BE2C (cell line): ENCODE results near the gene TSPAN9.
A peak's percentile ranks its signal among the peaks of the same experiment; 100 is the strongest.

Experiments
- DNase-seq: peaks from one replicate; pipeline ENCODE4 v3.0.0-alpha.2; 2020
- H3K27me3 ChIP-seq: fragments of 250-450 bp; sonication (Bioruptor Pico); 2 replicates; pipeline ENCODE4 v1.5.1; 2020; ENCODE audit warnings: mild to moderate bottlenecking
- H3K36me3 ChIP-seq: fragments of 250-450 bp; sonication (Bioruptor Pico); 2 replicates; pipeline ENCODE4 v1.5.1; 2020; ENCODE audit warnings: mild to moderate bottlenecking
- H3K4me1 ChIP-seq: fragments of 250-450 bp; sonication (Bioruptor Pico); 2 replicates; pipeline ENCODE4 v1.5.1; 2020
- H3K4me3 ChIP-seq: 2 replicates; pipeline ENCODE4 v1.5.1; 2011; ENCODE audit warnings: low read depth, low read length
- H3K9me3 ChIP-seq: fragments of 250-450 bp; sonication (Bioruptor Pico); 2 replicates; pipeline ENCODE4 v1.5.1; 2020
- CTCF ChIP-seq: IDR thresholded peaks from 2 replicates; pipeline ENCODE4 v1.5.1; 2012; ENCODE audit warnings: mild to moderate bottlenecking, low read depth, low read length

Gene TSPAN9

DNA sequence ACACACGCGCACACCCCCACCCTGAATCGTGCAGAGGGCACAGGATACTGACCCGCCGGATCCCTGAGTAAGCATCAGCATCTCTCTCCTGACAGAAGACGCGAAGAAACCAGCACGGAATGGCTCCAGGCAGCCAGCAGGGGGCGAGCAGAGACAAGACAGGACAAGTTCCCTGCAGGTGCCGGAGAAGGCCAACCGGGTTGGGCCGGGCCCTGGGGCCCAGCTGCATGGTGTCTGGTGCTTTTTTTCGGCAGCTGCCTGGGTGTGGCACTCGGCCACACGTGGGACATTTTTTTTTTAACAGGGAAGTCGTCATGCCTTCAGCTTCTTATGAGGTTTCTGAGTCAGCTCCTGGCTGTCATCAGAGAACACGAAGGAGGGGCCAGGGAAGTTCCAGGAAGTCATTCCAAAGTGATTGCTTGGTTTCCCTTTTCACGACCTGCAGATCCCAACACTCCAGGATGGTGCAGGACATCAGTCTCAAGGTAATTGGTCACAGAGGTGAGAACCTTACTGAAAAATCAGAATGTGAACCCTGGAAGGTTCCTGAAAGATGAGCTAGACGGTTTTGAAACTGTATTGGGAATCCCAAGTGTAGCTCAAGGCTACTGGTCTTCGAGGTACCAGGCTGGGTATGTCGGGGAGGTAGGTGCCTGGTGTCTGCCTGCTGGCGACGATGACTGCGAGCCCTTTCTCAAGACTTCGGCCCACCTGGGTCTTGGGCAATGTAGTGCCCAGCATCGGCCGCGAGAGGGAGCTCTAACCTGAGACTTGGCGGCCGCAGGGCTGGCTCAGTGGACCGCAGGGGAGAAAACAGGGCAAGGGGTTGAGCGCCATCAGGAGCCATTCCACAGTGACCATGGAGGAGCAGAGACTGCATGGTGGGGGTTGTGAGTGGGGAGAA lies 223.0 kb downstream of the TSPAN9 start:
- Histone ChIP-seq H3K36me3 (no peaks in the 10 kb centered on the region), H3K4me1 (0 out of 2 replicates have a peak, but pooled peaks cover 2% of the 10 kb centered on the region), H3K9me3 (no peaks in the 10 kb centered on the region), H3K4me3 (no peak overlapping the region), H3K27me3 (no peaks in the 10 kb centered on the region; the same call in none of the 2 replicates)
- peak; percentile 95 for TF ChIP-seq CTCF
- DNase-seq: peak; percentile 86

DNA sequence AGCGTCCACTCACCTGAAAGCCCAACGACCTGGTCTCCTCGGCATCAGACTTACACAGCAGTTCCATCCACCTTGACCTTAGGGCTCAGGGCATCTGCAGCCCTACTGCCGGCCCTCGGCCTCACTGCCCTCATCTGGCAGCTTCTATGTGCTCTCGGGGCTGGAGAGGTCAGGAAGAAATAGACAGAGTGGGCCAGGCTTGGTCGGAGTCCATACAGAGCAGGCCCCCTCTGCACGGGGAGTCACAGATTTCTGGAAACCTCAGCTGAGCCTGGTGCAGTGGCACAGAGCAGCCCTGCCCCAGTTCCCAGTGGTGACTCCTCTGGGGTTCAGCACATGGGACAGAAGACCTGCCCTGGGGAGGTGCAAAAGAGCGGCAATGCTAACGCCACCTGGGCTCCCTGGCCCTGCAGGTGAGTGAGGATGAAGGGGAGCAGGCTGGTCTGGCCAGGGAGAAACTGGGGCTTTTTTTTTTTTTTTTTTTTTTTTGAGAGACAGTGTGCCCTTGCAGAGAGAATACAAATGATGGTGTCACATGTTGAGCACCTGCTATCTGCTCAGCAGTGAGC lies 223.7 kb downstream of the TSPAN9 start:
- Histone ChIP-seq H3K27me3 (no peaks in the 10 kb centered on the region; the same call in none of the 2 replicates), H3K4me3 (no peak overlapping the region), H3K4me1 (0 out of 2 replicates have a peak, but pooled peaks cover 2% of the 10 kb centered on the region), H3K9me3 (no peaks in the 10 kb centered on the region), H3K36me3 (no peaks in the 10 kb centered on the region)
- DNase-seq: no peak
- TF ChIP-seq CTCF: no peak

DNA sequence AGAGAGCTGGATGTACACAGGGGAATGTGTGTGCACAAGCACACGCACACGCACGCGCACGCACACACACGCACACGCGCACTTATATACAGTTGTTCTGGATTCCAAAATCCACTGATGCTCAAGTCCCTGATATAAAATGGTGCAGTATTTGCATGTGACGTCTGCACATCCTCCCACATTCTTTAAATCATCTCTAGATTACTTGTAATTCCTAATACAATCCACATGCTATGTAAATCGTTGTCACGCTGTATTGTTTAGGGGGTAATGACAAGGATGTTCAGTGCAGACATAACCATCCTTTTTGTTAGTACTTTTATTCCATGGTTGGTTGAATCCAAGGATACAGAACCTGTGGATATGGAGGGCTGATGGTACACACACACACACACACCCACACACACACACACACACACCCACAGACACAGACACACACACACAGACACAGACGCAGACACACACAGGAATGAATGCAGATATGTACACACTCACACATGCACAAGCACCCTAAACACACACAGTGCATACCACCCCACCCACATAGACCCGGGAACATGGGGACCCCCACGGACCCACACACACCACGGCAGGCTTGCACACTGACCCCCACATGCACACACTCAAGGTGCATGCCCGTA lies 225.3 kb downstream of the TSPAN9 start:
- no peak for DNase-seq
- no peaks in the 10 kb centered on the region for H3K9me3 ChIP-seq
- no peak for TF ChIP-seq CTCF
- no peaks in the 10 kb centered on the region; the same call in none of the 2 replicates for H3K27me3 ChIP-seq
- no peaks in the 10 kb centered on the region for H3K36me3 ChIP-seq
- no peak overlapping the region for H3K4me3 ChIP-seq
- 0 out of 2 replicates have a peak, but pooled peaks cover 2% of the 10 kb centered on the region for H3K4me1 ChIP-seq

DNA sequence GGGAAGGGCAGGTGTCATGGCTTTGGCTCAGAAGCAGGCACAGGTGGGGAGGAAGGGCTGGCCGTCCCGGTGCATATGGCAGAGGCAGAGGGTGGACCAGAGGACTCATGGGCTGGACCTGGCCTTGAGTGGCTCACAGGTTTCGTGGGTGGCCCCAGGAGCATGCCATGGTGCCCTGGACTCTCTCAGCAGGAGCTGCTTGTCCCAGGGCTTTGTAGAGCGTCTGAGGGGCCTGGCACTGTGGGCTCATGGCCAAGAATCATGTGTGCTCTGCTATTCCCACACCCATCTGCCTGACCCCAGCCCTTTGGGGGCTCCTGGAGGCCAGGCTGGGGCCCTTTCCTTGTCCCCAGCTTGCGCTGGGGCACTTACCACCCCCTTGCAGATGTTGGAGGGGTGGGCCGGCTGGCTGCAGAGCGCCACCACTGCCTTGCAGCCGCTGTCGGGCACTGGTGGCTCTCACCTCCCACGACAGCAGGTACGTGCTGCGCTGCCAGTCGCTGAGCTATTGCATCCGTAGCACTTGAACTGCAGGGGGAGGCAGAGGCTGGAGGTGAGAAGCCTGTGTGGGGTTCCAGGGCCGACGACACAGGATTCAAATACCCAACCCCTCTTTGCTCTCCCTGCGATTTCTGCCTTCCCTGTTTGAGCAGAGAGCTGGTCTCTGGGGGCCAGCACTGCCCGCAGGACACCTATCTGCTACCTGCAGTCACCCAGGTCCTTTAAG lies 226.4 kb downstream of the TSPAN9 start:
- Histone ChIP-seq H3K4me1 (0 out of 2 replicates have a peak, but pooled peaks cover 2% of the 10 kb centered on the region), H3K27me3 (no peaks in the 10 kb centered on the region; the same call in none of the 2 replicates), H3K4me3 (no peak overlapping the region), H3K9me3 (no peaks in the 10 kb centered on the region), H3K36me3 (no peaks in the 10 kb centered on the region)
- no peak for DNase-seq
- TF ChIP-seq CTCF: peak; percentile 31

GRCh38 chr12:3304436-3305165 lies 227.4 kb downstream of the TSPAN9 start:
- DNase-seq: peak; percentile 63
- no peak overlapping the region for H3K4me3 ChIP-seq
- no peaks in the 10 kb centered on the region; the same call in none of the 2 replicates for H3K27me3 ChIP-seq
- H3K4me1 ChIP-seq: 0 out of 2 replicates have a peak, but pooled peaks cover 2% of the 10 kb centered on the region
- no peaks in the 10 kb centered on the region for H3K9me3 ChIP-seq
- no peaks in the 10 kb centered on the region for H3K36me3 ChIP-seq
- TF ChIP-seq CTCF: no peak
